ENCODE measurements around the gene WDR7. TPM values are rescaled to one million over a fixed set of nuclear protein-coding genes. Genes with fewer than 3 reads are reported as not detected.

WDR7 gene
- total and polyA plus RNA-seq, 9 of the 15 experiments (the other 6 are each of a cell fraction or from before 2014, with no cell fraction given) = 1.4 to 9.4 (median 5.3) TPM

DNA sequence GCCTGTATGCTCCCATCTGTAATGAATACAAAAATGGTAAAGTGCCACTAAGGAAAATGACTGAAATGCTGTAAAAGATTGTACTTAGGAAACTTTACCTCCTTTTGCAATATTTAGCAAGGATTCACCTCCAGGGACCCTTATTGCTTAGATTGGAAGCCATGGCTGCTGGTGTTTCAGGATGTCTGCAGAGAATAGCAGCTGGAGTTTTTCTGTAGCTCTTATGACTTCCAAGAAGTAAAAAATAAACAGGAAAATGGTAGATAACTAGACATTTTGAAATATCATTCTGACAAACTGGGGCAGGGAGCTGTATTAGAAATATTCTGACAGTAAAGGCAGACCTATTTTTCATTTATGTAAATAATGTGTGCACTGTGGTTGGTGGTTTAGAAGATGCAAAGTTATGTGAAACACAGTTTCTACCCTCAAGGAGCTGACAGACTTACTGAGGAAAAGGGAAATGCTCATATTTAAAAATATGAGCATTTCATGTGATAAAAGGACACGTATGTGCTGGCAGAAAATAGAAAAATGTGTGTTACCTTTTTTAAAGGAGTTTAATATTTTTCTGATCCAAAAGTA lies 270.8 kb downstream of the WDR7 start:
- in situ Hi-C loops (cut with MboI) = no loop called here
- no peak overlapping the region for H3K4me3 ChIP-seq
- ChIA-PET POLR2A (no interaction called here), CTCF (ENCODE audit: low intra/inter-chr PET ratio) (no interaction called here)
- BruUV-seq (replicated peaks) = no TSS peak
- H3K79me2 ChIP-seq (ENCODE audit: control insufficient read depth, insufficient read depth, low read length) = no peaks in the 10 kb centered on the region
- no peak overlapping the region for H3K4me2 ChIP-seq (ENCODE audit: insufficient read depth, low read length)
- FAIRE-seq (no peak), DNase-seq (ENCODE audit: extremely low read depth in 1 of 4, low spot score in 3 of 4) (no peak), ATAC-seq (no peak)
- no peak overlapping the region for H2AFZ ChIP-seq (ENCODE audit: low read depth, low read length)
- no peak overlapping the region for H3K9ac ChIP-seq (ENCODE audit: insufficient read depth in 1 of 2, low read depth in 2 of 2, low read length in 2 of 2)
- WGBS (ENCODE audit: insufficient coverage, low coverage, missing lambda C conversion rate) = 0% methylated on average over 1 of the region's 1 CpG
- no peaks in the 10 kb centered on the region for H3K4me1 ChIP-seq (replicated peaks in 1 of 2; ENCODE audit: control insufficient read depth in 2 of 2, insufficient read depth in 2 of 2, low read length in 2 of 2)
- intact Hi-C loops (cut with micrococcal nuclease) = no loop called here
- TF ChIP-seq ILK (tag; IDR thresholded peaks at IDR 0.05; ENCODE audit: borderline replicate concordance, low read depth) (no peak), TCF7 (IDR thresholded peaks at IDR 0.05; ENCODE audit: borderline replicate concordance) (no peak), TRIM28 (IDR thresholded peaks at IDR 0.05) (no peak), MAX (CRISPR knock-in tag; IDR thresholded peaks at IDR 0.05) (no peak), SMARCA5 (IDR thresholded peaks at IDR 0.05) (no peak)
- no peak overlapping the region for H3K27ac ChIP-seq (ENCODE audit: extremely low read depth, low read depth, low read length)
- no peaks in the 10 kb centered on the region for H3K9me3 ChIP-seq (replicated peaks; ENCODE audit: control insufficient read depth, insufficient read depth, low read depth, low read length)
- H3K36me3 ChIP-seq (ENCODE audit: control insufficient read depth, insufficient read depth, low read length) = no peaks in the 10 kb centered on the region
- H3K9me1 ChIP-seq (ENCODE audit: control insufficient read depth, insufficient read depth, low read length) = no peaks in the 10 kb centered on the region
- H3K27me3 ChIP-seq (ENCODE audit: control insufficient read depth in 2 of 2, insufficient read depth in 2 of 2, low read length in 2 of 2) = no peaks in the 10 kb centered on the region
- no peaks in the 10 kb centered on the region for H4K20me1 ChIP-seq (replicated peaks; ENCODE audit: control insufficient read depth, insufficient read depth, low read length)

DNA sequence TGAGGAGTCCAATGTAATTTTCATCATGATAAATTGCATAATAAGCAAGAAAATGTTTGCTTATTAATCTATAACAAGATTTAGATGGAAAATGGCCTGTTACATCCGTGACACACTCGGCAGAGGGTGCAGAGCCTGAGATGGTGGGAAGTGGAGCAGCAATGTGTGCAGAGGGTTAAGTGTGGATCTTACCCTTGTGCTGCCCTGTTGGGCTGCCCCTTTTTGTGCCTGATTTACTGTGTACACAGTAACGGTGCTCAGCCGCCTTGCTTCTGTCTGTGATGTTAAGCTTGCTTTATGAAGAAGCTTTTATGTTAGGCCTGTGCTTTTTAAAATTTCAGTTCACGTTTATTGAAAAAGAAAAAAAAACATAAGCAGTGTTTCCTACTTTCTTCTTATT lies 275.6 kb downstream of the WDR7 start:
- no TSS peak for BruUV-seq (replicated peaks)
- Histone ChIP-seq H3K4me1 (replicated peaks in 1 of 2; ENCODE audit: control insufficient read depth in 2 of 2, insufficient read depth in 2 of 2, low read length in 2 of 2) (no peaks in the 10 kb centered on the region), H3K9me1 (ENCODE audit: control insufficient read depth, insufficient read depth, low read length) (no peaks in the 10 kb centered on the region), H3K4me3 (no peak overlapping the region), H3K36me3 (ENCODE audit: control insufficient read depth, insufficient read depth, low read length) (no peaks in the 10 kb centered on the region), H3K9me3 (replicated peaks; ENCODE audit: control insufficient read depth, insufficient read depth, low read depth, low read length) (no peaks in the 10 kb centered on the region), H3K27me3 (ENCODE audit: control insufficient read depth in 2 of 2, insufficient read depth in 2 of 2, low read length in 2 of 2) (no peaks in the 10 kb centered on the region), H2AFZ (ENCODE audit: low read depth, low read length) (no peak overlapping the region), H3K27ac (ENCODE audit: extremely low read depth, low read depth, low read length) (no peak overlapping the region), H3K79me2 (ENCODE audit: control insufficient read depth, insufficient read depth, low read length) (no peaks in the 10 kb centered on the region), H4K20me1 (replicated peaks; ENCODE audit: control insufficient read depth, insufficient read depth, low read length) (no peaks in the 10 kb centered on the region), H3K4me2 (ENCODE audit: insufficient read depth, low read length) (no peak overlapping the region), H3K9ac (ENCODE audit: insufficient read depth in 1 of 2, low read depth in 2 of 2, low read length in 2 of 2) (no peak overlapping the region)
- FAIRE-seq (no peak), ATAC-seq (no peak), DNase-seq (ENCODE audit: extremely low read depth in 1 of 4, low spot score in 3 of 4) (no peak)
- in situ Hi-C loops (cut with MboI) = no loop called here
- 37% methylated on average over 5 of the region's 5 CpGs for WGBS (ENCODE audit: insufficient coverage, low coverage, missing lambda C conversion rate)
- intact Hi-C loops (cut with micrococcal nuclease) = no loop called here
- POLR2A ChIA-PET = no interaction called here
- CTCF ChIA-PET (ENCODE audit: low intra/inter-chr PET ratio) = no interaction called here
- no peak for TF ChIP-seq SRSF9 (IDR thresholded peaks at IDR 0.05; ENCODE audit: borderline replicate concordance, low read depth, low read length)
- TF ChIP-seq, protein P1, sequence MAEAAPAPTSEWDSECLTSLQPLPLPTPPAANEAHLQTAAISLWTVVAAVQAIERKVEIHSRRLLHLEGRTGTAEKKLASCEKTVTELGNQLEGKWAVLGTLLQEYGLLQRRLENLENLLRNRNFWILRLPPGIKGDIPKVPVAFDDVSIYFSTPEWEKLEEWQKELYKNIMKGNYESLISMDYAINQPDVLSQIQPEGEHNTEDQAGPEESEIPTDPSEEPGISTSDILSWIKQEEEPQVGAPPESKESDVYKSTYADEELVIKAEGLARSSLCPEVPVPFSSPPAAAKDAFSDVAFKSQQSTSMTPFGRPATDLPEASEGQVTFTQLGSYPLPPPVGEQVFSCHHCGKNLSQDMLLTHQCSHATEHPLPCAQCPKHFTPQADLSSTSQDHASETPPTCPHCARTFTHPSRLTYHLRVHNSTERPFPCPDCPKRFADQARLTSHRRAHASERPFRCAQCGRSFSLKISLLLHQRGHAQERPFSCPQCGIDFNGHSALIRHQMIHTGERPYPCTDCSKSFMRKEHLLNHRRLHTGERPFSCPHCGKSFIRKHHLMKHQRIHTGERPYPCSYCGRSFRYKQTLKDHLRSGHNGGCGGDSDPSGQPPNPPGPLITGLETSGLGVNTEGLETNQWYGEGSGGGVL (CRISPR knock-in tag; IDR thresholded peaks at IDR 0.05) = no peak
- no peak for TF ChIP-seq EHMT2 (IDR thresholded peaks at IDR 0.05)
- TF ChIP-seq ZBTB8A (IDR thresholded peaks at IDR 0.05; ENCODE audit: partially characterized antibody) = no peak
- no peak for TF ChIP-seq YY1 (IDR thresholded peaks at IDR 0.05; ENCODE audit: borderline replicate concordance in 1 of 3, control insufficient read depth in 1 of 3, extremely low read depth in 1 of 3, insufficient read depth in 3 of 3, insufficient read length in 1 of 3, insufficient replicate concordance in 2 of 3, low read depth in 1 of 3, low read length in 2 of 3)
- TF ChIP-seq E2F8 (IDR thresholded peaks at IDR 0.05; ENCODE audit: low read depth, partially characterized antibody) = no peak

Data from K562 (cell line).